ENCODE measurements around the gene LMX1B.

Gene LMX1B

GRCh38 chr9:126633881-126634558 is 20.3 kb downstream of the LMX1B start:
- intact Hi-C loops (cut with DNase I; ENCODE audit: low total_unique reads), result no loop called here
- H3K27me3 ChIP-seq, result peaks cover 0 to 84% of the 10 kb centered on the region in 2 donors
- DNase-seq, result no peak
- no peak overlapping the region for H3K27ac ChIP-seq
- no peak overlapping the region for H3K4me3 ChIP-seq
- H3K4me1 ChIP-seq, result peaks cover 0 to 13% (median 3%) of the 10 kb centered on the region in 4 donors
- H3K36me3 ChIP-seq, result no peaks in the 10 kb centered on the region
- no peak for TF ChIP-seq CTCF (IDR thresholded peaks at IDR 0.05)
- H3K9me3 ChIP-seq, result no peaks in the 10 kb centered on the region

- intact Hi-C loops (cut with DNase I; ENCODE audit: low total_unique reads), result no loop called here
- Histone ChIP-seq H3K4me3 (no peak overlapping the region), H3K27me3 (peaks cover 0 to 83% of the 10 kb centered on the region in 2 donors), H3K27ac (no peak overlapping the region), H3K9me3 (no peaks in the 10 kb centered on the region), H3K36me3 (no peaks in the 10 kb centered on the region), H3K4me1 (peaks cover 0 to 13% (median 3%) of the 10 kb centered on the region in 4 donors)
- no peak for DNase-seq
- no peak for TF ChIP-seq CTCF (IDR thresholded peaks at IDR 0.05)
These were observed 21.3 kb downstream of the LMX1B start for GRCh38 chr9:126635061-126635460.

GRCh38 chr9:126635661-126636439 is 22.1 kb downstream of the LMX1B start:
- Histone ChIP-seq H3K4me1 (peaks cover 0 to 10% (median 3%) of the 10 kb centered on the region in 4 donors), H3K27ac (no peak overlapping the region), H3K4me3 (no peak overlapping the region), H3K36me3 (no peaks in the 10 kb centered on the region), H3K27me3 (peaks cover 0 to 75% of the 10 kb centered on the region in 2 donors), H3K9me3 (no peaks in the 10 kb centered on the region)
- no peak for DNase-seq
- TF ChIP-seq CTCF (IDR thresholded peaks at IDR 0.05), result no peak
- intact Hi-C loops (cut with DNase I; ENCODE audit: low total_unique reads), result no loop called here

- no peaks in the 10 kb centered on the region for H3K9me3 ChIP-seq
- TF ChIP-seq CTCF (IDR thresholded peaks at IDR 0.05), result no peak
- intact Hi-C loops (cut with DNase I; ENCODE audit: low total_unique reads), result no loop called here
- peaks cover 0 to 77% of the 10 kb centered on the region in 2 donors for H3K27me3 ChIP-seq
- H3K4me3 ChIP-seq, result no peak overlapping the region
- no peak for DNase-seq
- peaks cover 0 to 7% (median 3%) of the 10 kb centered on the region in 4 donors for H3K4me1 ChIP-seq
- H3K27ac ChIP-seq, result no peak overlapping the region
- no peaks in the 10 kb centered on the region for H3K36me3 ChIP-seq
These were observed 23.5 kb downstream of the LMX1B start for GRCh38 chr9:126636983-126637798.

- TF ChIP-seq CTCF (IDR thresholded peaks at IDR 0.05), result no peak
- peaks cover 0 to 8% (median 3%) of the 10 kb centered on the region in 4 donors for H3K4me1 ChIP-seq
- H3K36me3 ChIP-seq, result no peaks in the 10 kb centered on the region
- H3K27me3 ChIP-seq, result peaks cover 0 to 82% of the 10 kb centered on the region in 2 donors
- DNase-seq, result no peak
- H3K27ac ChIP-seq, result no peak overlapping the region
- no peaks in the 10 kb centered on the region for H3K9me3 ChIP-seq
- intact Hi-C loops (cut with DNase I; ENCODE audit: low total_unique reads), result no loop called here
- no peak overlapping the region for H3K4me3 ChIP-seq
These were observed 24.9 kb downstream of the LMX1B start for GRCh38 chr9:126638571-126639132.
